ENCODE results near the gene CKS1B.
A peak's percentile ranks its signal among the peaks of the same experiment; 100 is the strongest.

The CKS1B gene

GRCh38 chr1:155003227-155003765 is 28.8 kb downstream of the CKS1B start:
- peak; percentile 21 for DNase-seq

- DNase-seq, result no peak
These were observed 29.4 kb downstream of the CKS1B start for GRCh38 chr1:155003766-155004351.

GRCh38 chr1:155004352-155005075 is 30.0 kb downstream of the CKS1B start:
- DNase-seq, result no peak

GRCh38 chr1:155005076-155006011 is 30.9 kb downstream of the CKS1B start:
- no peak for DNase-seq

GRCh38 chr1:155006601-155007101 is 32.2 kb downstream of the CKS1B start:
- DNase-seq, result peak; percentile 65

- no peak for DNase-seq
These were observed 32.9 kb downstream of the CKS1B start for GRCh38 chr1:155007251-155007828.

GRCh38 chr1:155008015-155008941 is 33.8 kb downstream of the CKS1B start:
- DNase-seq, result no peak

- no peak for DNase-seq
These were observed 34.8 kb downstream of the CKS1B start for GRCh38 chr1:155009221-155009711.

GRCh38 chr1:155009742-155010141 is 35.3 kb downstream of the CKS1B start:
- no peak for DNase-seq

- DNase-seq, result no peak
These were observed 35.9 kb downstream of the CKS1B start for GRCh38 chr1:155010211-155010918.

- no peak for DNase-seq
These were observed 36.5 kb downstream of the CKS1B start for GRCh38 chr1:155011004-155011416.

GRCh38 chr1:155011437-155012025 is 37.0 kb downstream of the CKS1B start:
- DNase-seq, result no peak

- no peak for DNase-seq
These were observed 37.6 kb downstream of the CKS1B start for GRCh38 chr1:155012026-155012546.

GRCh38 chr1:155012776-155013602 is 38.5 kb downstream of the CKS1B start:
- DNase-seq, result no peak

- no peak for DNase-seq
These were observed 39.2 kb downstream of the CKS1B start for GRCh38 chr1:155013632-155014031.

GRCh38 chr1:155014709-155015508 is 40.4 kb downstream of the CKS1B start:
- DNase-seq, result no peak

- DNase-seq, result no peak
These were observed 41.2 kb downstream of the CKS1B start for GRCh38 chr1:155015527-155016230.
